Fibroblast of villous mesenchyme (primary cell): Measurements from ENCODE around the gene GABRQ. TPM values are rescaled to one million over a fixed set of nuclear protein-coding genes. Genes with fewer than 3 reads are reported as not detected.

Experiments
- DNase-seq: peaks from one replicate; pipeline ENCODE4 v3.0.0-alpha.2; 2010; ENCODE audit warnings: low read depth
- H3K4me3 ChIP-seq: 2 replicates; pipeline ENCODE4 v1.5.1; 2011; ENCODE audit warnings: low read depth, mild to moderate bottlenecking, low read length
- total RNA-seq: library from RNA; depleted of rRNA; stranded (reverse); fragments of >200 nt; gene quantifications from 2 replicates; pipeline ENCODE4 v1.2.3, GENCODE V29; 2012
- TF ChIP-seq, protein P1 (sequence below): IDR thresholded peaks from 2 replicates; pipeline ENCODE4 v1.5.1; 2012; ENCODE audit warnings: low read depth, mild to moderate bottlenecking, low read length; ENCODE audit not compliant: insufficient read depth

Gene GABRQ
- total RNA-seq, 1 donor, result under 0.01 TPM

GRCh38 chrX:152632445-152633097 lies 5.1 kb upstream of the GABRQ start:
- H3K4me3 ChIP-seq, result no peak overlapping the region
- DNase-seq, result peak; percentile 34
- TF ChIP-seq, protein P1, sequence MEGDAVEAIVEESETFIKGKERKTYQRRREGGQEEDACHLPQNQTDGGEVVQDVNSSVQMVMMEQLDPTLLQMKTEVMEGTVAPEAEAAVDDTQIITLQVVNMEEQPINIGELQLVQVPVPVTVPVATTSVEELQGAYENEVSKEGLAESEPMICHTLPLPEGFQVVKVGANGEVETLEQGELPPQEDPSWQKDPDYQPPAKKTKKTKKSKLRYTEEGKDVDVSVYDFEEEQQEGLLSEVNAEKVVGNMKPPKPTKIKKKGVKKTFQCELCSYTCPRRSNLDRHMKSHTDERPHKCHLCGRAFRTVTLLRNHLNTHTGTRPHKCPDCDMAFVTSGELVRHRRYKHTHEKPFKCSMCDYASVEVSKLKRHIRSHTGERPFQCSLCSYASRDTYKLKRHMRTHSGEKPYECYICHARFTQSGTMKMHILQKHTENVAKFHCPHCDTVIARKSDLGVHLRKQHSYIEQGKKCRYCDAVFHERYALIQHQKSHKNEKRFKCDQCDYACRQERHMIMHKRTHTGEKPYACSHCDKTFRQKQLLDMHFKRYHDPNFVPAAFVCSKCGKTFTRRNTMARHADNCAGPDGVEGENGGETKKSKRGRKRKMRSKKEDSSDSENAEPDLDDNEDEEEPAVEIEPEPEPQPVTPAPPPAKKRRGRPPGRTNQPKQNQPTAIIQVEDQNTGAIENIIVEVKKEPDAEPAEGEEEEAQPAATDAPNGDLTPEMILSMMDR, result peak; percentile 78

DNA sequence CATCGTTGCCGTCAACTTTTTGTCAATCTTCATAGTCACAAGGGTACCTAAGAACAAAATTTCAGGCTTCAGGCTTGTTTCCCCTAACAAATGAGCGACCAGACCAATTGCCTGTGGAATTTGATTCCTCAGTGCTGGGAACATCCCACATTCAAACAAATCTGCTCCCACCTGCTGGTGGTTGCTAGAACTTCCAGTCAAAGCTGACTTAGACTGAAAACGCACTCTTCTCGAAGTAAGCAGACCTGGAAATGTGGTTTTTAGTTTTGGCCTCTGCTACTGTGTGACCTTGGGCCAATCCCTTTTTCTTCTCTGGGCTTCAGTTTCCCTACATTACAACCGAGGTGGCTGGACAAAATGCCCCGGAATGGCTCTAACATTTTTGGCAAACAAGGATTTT lies 1.8 kb upstream of the GABRQ start:
- TF ChIP-seq, protein P1, result peak; percentile 70
- peak; percentile 55 for DNase-seq
- H3K4me3 ChIP-seq, result no peak overlapping the region

DNA sequence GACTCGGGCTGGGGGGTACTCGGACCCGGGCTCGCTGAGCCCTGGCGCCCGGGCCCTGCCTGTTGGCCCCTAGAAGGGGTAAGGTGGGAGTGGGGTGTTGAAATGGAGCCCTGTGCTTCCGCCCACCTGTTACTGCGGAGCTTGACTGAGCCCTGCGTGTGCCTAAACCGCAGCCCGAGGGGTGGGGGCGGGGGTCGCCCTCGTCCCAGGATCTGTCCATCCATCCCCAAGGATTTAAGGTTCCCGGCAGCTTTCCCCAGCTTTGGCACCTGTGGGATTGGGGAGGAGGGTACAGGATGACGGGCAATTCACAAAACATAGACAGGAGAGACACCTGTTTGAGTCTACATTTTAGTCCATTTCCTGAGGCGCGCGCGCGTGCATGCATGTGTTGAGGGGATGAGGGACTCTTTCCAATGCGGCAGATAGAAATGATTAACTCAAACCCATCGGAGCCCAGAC lies 779 bp downstream of the GABRQ start:
- TF ChIP-seq, protein P1, result no peak
- DNase-seq, result no peak
- no peak overlapping the region for H3K4me3 ChIP-seq

DNA sequence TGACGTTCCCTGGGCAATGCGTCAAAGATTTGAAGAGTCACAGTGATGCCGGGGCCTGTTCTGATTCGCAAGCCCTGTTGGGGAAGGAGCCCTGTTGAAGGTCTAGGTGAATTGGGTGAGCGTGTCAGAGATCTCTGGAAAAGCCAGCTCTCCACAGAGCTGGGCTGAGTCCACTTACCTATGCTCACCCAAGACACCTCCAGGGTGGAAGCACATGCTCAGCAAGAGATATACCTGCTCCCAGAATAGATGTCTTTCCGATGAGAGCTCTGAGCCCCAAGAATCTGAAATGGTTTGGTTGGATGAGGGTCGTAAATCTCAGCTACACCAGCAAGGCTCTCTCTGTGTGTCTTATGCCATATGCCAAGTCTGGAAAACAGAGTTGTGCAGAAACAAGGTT lies 1.7 kb downstream of the GABRQ start:
- H3K4me3 ChIP-seq, result no peak overlapping the region
- no peak for DNase-seq
- TF ChIP-seq, protein P1, result no peak

GRCh38 chrX:152640034-152640818 lies 2.5 kb downstream of the GABRQ start:
- DNase-seq, result peak; percentile 1
- TF ChIP-seq, protein P1, result no peak
- H3K4me3 ChIP-seq, result no peak overlapping the region

DNA sequence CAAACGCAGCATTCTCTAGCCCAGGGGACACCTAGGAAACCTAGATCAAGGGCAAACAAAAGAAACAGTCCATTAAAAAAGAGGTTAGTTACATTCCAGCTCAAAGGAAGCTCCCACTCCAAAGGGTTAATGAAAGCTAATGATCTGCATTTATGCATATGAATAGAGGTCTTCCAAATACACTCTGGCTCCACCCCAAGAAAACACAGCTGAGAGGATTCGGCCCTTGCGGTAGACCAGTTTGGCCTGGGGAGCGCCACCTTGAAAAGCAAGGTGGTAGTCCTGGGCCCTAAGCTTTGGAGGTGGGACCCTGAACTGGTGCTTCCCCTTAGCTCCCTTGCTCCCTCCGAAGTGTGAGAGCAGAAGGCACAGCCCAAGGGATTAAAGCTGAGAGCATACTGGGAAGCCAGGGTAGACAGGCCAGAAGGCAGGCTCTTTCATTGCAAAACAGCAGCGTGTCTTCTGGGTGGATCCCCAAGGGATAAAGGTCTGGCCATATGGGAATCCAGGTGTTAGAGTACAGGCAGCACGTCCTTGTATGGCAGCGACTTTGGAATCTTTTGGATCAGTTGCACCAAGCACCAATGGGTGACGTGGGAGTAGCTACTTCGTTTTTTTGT lies 3.7 kb downstream of the GABRQ start:
- H3K4me3 ChIP-seq, result no peak overlapping the region
- TF ChIP-seq, protein P1, result no peak
- no peak for DNase-seq
